Activated naive CD4-positive, alpha-beta T cell treated with anti-CD3 and anti-CD28 coated beads, Interleukin-2, amount 50 U/mL, for 72 hours (primary cell): ENCODE results near the gene APOC1. TPM values are rescaled to one million over a fixed set of nuclear protein-coding genes. Genes with fewer than 3 reads are reported as not detected.
"Not testable (repeated sequence)": the region's sequence is repeated elsewhere in the genome, so short reads cannot be mapped to it uniquely, and the experiment has no call there.

Source experiments
- ATAC-seq, 2 donors: fragments of 150-1000 bp; cut with Tn5 transposase; 2 replicates each; pipeline ENCODE4 v1.10.0; 2021; ENCODE audit warnings: mild to moderate bottlenecking in 2 of 2, moderate library complexity in 2 of 2
- DNase-seq, 2 donors: peaks; one replicate each; pipeline ENCODE4 v3.0.0; 2021 to 2022; ENCODE audit warnings: low spot score in 2 of 2
- H3K27ac Mint-ChIP-seq, 2 donors: one replicate each; pipeline ENCODE4 v1.8.0; 2022; ENCODE audit warnings: mild to moderate bottlenecking in 2 of 2, mixed read lengths in 2 of 2
- H3K36me3 Mint-ChIP-seq, 2 donors: one replicate each; pipeline ENCODE4 v1.8.0; 2022; ENCODE audit warnings: mixed read lengths in 2 of 2
- H3K9me3 Mint-ChIP-seq, 2 donors: one replicate each; pipeline ENCODE4 v1.8.0; 2022; ENCODE audit warnings: mixed read lengths in 2 of 2
- total RNA-seq, 2 donors: library from RNA; stranded (reverse); gene quantifications; one replicate each; pipeline ENCODE4 v1.2.3, GENCODE V29; 2022

APOC1 gene
- total RNA-seq, 2 donors from 2014 or later, result 0.61 TPM; not detected in 1

DNA sequence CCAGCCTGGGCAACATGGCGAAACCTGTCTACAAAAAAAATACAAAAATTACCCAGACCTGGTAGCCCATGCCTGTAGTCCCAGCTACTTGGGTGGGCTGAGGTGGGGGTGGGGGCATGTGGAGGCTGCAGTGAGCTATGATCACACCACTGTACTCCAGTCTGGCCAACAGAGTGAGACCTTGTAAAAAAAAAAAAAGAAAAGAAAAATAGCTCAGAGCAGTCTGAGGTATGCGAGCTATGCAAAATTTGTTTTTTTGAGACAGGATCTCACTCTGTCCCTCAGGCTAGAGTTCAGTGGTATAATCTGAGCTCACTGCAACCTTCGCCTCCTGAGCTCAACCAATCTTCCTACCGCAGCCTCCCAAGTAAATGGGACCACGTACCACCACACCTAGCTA lies 30.5 kb upstream of the APOC1 start:
- H3K9me3 Mint-ChIP-seq, result no peaks in the 10 kb centered on the region
- ATAC-seq (no peak), DNase-seq (no peak)
- H3K36me3 Mint-ChIP-seq, result no peaks in the 10 kb centered on the region
- no peak overlapping the region for H3K27ac Mint-ChIP-seq

DNA sequence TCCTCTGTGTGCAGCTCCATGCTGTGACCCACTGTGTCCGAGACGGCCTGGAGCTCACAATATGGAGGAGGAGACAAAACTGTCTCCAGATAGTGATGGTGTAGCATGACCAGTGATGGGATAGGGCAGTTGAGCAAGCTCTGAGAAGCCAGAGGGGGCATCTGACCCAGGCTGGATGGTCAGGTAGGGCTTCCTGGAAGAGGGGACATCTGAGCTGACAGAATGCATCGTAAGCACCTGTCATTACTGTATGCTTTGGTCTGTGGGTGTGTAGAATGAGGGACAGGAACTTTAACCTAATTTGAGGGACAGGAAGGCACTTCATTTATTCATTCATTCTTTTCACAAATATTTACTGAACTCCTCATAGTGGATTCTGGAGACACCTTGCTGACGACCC lies 29.8 kb upstream of the APOC1 start:
- Mint-ChIP-seq H3K9me3 (no peaks in the 10 kb centered on the region), H3K36me3 (no peaks in the 10 kb centered on the region), H3K27ac (peak overlapping the region in 1 of 2 donors; percentile 33)
- no peak for ATAC-seq
- DNase-seq, result no peak

DNA sequence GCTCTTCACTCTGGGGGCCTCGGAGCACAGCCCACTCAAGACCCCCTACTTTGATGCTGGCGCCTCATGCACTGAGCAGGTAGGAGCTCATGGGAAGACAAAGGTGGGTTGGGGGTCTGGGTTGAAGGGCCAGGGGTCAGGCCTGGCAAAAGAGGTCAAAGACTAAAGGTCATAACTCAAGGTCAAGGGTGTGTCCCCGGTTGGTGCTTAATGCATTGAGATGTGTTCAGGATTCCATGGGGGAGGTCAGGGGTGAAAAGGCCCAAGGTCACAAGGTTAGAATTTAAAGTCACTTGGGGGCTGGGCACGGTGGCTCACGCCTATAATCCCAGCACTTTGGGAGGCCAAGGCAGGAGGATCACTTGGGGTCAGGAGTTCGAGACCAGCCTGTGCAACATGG lies 28.3 kb upstream of the APOC1 start:
- DNase-seq, result no peak
- ATAC-seq, result no peak
- Mint-ChIP-seq H3K36me3 (no peaks in the 10 kb centered on the region), H3K9me3 (no peaks in the 10 kb centered on the region), H3K27ac (no peak overlapping the region)

DNA sequence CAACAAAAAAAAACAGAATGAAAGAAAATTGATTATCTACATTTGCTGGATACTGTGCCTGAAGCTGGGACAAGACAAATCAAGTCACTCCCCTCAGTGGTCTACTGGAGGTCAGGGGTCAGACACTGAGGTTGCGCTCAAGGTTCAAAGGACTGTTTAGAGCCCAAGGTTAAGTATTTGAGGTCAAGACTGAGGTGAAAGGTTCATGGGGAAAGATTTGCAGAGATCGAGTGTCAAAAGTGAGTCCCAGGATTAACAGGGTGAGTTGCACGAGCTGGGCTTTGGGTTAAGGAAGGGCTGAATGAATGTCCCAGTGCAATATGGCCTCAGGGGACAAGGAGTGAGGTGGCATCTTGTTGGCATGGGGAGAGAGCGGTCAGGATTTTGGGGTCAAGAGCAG lies 26.8 kb upstream of the APOC1 start:
- no peak for DNase-seq
- H3K36me3 Mint-ChIP-seq, result peaks cover 7 to 13% of the 10 kb centered on the region in 2 donors
- H3K9me3 Mint-ChIP-seq, result no peaks in the 10 kb centered on the region
- ATAC-seq, result no peak
- H3K27ac Mint-ChIP-seq, result no peak overlapping the region

DNA sequence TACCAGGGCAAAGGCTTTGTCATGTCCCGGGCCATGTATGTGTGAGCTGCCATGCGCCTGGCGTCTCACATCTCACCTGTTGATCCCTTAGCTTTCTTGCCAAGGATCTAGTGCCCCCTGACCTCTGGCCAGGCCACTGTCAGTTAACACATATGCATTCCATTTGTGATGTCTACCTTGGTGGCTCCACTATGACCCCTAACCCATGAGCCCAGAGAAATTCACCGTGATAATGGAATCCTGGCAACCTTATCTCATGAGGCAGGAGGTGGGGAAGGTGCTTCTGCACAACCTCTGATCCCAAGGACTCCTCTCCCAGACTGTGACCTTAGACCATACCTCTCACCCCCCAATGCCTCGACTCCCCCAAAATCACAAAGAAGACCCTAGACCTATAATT lies 26.1 kb upstream of the APOC1 start:
- H3K9me3 Mint-ChIP-seq, result not testable (repeated sequence)

DNA sequence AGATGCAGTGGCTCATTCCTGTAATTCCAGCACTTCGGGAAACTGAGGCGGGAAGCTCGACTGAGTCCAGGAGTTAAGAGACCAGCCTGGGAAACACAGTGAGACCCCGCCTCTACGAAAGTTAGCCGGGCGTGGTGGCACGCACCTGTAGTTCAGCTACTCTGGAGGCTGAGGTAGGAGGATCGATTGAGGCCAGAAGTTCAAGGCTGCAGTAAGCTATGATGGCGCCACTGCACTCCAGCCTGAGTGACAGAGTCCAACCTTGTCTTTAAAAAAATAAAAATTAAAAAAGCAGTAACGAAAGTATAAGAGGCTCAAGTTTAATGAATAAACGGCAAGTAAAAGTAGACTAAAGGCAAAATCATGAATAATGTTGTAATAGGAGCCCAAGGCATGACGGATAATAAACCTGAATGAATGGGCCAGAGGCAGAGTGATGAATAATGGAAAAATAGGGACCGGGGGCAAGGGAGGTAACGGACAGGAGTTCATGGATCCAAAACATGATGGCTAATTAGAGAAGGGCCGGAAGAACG lies 24.5 kb upstream of the APOC1 start:
- DNase-seq (no peak), ATAC-seq (no peak)
- Mint-ChIP-seq H3K36me3 (peaks cover 7 to 30% of the 10 kb centered on the region in 2 donors), H3K27ac (peak overlapping the region; percentile 96 to 97), H3K9me3 (no peaks in the 10 kb centered on the region)

More for the DNA sequence above, 26.1 kb upstream of the APOC1 start:
- H3K27ac Mint-ChIP-seq, ATAC-seq, DNase-seq: not testable (repeated sequence)
- peaks cover 7 to 20% of the 10 kb centered on the region in 2 donors for H3K36me3 Mint-ChIP-seq

DNA sequence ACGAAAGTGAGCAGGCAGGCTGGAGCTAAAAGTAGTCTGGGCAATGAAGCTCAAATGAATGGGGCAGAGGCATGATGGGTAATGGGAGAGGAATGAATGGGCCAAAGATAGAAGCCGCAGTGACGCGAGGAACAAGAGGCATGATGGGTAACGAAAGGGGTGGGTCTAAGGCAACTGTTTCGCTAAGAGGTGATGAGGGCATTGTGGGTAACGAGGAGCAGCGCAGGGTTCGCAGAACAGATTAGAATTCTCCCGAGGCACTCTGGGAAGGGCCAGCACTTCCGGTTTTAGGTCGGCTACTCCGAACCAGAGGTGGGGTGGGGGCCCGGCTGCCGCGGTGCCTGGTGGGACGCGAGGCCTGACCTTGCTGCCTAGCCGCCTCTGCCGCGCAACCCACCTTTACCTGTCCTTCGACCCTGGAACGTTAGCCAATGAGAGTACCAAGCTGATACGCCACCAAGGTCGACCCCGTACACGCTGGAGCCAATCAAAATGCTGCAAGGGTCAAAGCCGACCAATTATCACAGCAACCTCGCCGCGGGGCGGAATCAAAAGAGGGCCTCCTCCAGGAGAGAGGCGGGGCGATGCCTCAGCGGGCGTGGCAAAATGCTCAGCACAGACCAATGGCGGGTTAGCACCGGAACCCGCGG lies 23.9 kb upstream of the APOC1 start:
- no peaks in the 10 kb centered on the region for H3K9me3 Mint-ChIP-seq
- DNase-seq, result peak; percentile 100
- peaks cover 7 to 32% of the 10 kb centered on the region in 2 donors for H3K36me3 Mint-ChIP-seq
- peak overlapping the region; percentile 96 to 97 for H3K27ac Mint-ChIP-seq
- ATAC-seq, result peak; percentile 86 to 88

DNA sequence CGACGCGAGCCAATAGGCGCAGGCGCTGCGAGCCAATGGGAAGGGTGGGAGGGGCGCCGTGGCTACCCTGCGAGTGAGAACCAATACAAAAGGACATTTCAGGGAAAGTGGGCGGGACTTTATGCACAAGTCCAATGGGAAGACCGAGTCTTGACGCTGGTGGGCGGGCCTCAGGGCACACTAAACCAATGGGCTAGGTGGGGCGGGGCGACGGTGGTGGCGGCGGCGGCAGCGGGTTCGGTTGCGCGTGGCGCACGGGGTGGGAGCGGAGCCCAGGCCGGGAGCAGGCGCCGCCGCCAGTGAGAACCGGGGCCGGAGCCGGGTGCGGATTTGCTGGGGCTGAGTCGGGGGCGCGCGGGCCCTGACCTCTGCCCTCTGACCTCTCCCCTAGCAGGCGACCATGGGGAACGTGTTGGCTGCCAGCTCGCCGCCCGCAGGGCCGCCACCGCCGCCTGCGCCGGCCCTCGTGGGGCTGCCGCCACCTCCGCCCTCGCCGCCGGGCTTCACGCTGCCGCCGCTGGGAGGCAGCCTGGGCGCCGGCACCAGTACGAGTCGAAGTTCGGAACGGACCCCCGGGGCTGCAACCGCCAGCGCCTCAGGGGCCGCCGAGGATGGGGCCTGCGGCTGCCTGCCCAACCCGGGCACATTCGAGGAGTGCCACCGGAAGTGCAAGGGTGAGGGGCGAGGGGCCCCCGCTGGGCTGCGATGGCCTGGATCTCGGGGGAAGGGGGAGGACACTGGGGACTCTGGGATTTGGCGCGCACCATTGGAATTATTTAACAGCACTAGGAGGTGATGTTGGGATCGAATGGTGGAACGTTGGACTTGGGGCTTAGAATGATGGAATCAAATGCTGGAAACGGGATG lies 23.2 kb upstream of the APOC1 start, which contains the start of gene TOMM40:
TSS of gene TOMM40 (plus strand) at position 239 of the 867 bp plus-strand sequence. CDS start at position 401, 162 bp downstream.
- Mint-ChIP-seq H3K27ac (peak within 1 kb of the TSS; percentile 96 to 97), H3K36me3 (peaks cover 7 to 32% of the 10 kb centered on the region in 2 donors), H3K9me3 (no peaks in the 10 kb centered on the region)
- peak; percentile 65 to 99 for DNase-seq
- ATAC-seq, result no peak

DNA sequence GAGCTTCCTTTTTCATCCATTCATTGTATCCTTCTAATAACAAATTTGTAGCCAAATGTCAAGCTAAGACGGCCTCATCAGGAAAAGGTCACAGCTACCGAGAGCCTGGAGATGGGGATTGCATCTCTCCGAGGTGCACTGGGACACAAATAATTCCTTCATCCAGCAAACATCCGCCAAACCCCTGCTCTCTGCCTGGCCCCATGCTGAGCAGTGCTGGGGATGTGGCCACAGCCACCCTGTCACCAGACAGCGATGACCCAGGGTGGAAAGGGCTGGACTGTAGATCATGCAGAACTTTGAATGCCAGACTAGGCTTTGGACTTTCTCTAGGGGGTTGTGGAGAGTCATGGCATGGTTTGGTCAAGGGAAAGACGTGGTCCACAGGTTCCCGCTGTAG lies 21.5 kb upstream of the APOC1 start:
- Mint-ChIP-seq H3K27ac (peak overlapping the region in 1 of 2 donors; percentile 95), H3K9me3 (no peaks in the 10 kb centered on the region), H3K36me3 (peaks cover 7 to 32% of the 10 kb centered on the region in 2 donors)
- ATAC-seq (no peak), DNase-seq (no peak)

DNA sequence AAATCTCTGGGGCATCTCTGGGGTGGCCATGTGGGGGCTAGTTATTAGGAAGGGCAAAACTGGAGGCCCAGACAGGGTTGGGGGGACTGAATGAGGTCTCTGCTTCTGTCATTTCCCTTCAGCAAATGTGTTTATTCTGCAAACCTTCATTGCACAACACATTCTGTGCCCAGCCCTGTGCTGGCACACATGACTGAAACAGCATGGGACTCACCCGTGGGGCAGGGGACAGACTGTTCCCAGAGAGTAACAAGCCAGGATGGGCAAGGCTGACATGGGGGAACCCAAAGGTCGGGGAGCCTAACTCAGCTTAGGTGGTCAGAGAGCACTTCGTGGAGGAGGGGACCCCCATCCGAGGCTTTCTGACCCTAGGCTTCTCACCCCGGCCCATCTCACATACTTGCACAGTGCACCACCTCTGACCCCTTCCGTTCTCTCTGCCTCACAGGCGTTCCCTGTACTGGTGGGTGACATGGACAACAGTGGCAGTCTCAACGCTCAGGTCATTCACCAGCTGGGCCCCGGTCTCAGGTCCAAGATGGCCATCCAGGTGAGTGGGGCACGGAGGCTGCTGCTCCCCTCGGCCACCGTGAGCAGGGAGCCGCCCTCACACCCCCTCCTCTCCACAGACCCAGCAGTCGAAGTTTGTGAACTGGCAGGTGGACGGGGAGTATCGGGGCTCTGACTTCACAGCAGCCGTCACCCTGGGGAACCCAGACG lies 20.9 kb upstream of the APOC1 start:
- peaks cover 7 to 32% of the 10 kb centered on the region in 2 donors for H3K36me3 Mint-ChIP-seq
- peak overlapping the region in 1 of 2 donors; percentile 95 for H3K27ac Mint-ChIP-seq
- no peaks in the 10 kb centered on the region for H3K9me3 Mint-ChIP-seq
- no peak for DNase-seq
- ATAC-seq, result no peak

DNA sequence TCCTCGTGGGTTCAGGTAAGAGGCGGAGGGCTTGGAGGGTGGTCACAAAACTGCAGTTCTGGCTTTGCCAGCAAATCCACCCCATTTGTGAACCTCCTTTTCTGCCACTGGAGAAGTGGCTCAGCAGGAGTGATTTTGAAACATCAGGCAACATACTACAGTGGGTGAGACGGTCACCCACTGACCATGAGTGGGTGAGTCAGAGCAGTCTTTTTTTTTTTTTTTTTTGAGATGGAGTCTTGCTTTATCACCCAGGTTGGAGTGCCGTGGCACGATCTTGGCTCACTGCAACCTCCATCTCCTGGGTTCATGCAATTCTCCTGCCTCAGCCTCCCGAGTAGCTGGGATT lies 20.4 kb upstream of the APOC1 start:
- H3K36me3 Mint-ChIP-seq, result peaks cover 7 to 32% of the 10 kb centered on the region in 2 donors
- ATAC-seq (no peak), DNase-seq (no peak)
- no peaks in the 10 kb centered on the region for H3K9me3 Mint-ChIP-seq
- no peak overlapping the region for H3K27ac Mint-ChIP-seq

DNA sequence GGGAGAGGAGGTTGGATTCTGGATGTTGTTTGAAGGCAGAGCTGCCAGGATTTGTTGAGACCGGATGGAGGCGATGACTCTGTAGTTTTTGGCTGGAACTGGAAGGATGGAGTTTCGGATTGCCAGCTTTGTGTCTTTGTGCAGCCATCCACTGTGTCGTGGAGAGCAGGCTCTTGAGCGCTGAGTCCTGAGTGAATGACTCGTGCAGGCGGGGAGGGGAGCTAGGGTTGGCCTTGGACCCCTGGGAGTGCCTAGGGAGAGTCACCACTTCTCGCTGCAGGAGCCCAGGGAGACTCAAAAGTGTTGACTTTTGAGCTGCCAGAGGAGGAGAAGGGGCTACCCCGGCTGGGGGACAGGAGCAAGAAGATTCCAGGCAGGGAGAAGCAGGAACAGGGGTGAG lies 19.5 kb upstream of the APOC1 start:
- Mint-ChIP-seq H3K9me3 (no peaks in the 10 kb centered on the region), H3K27ac (peak overlapping the region in 1 of 2 donors; percentile 57), H3K36me3 (peaks cover 9 to 32% of the 10 kb centered on the region in 2 donors)
- no peak for DNase-seq
- ATAC-seq, result no peak

DNA sequence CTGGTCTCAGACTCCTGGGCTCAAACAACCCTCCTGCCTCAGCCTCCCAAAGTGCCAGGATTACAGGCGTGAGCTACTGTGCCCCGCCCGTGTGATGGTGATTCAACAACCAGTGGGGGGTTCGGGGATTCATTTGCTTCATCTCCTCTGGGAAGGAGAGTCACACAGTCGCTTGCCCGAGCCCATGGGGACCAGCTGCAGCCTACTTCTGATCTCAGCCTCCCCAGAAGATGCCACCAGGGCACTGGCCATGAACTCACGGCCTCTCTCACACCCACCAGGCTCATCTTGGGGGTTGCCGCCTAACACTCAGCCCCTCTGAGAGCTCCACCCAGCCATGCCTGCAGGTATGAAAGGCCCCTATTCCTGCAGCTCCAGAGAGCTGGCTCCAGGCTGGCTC lies 16.6 kb upstream of the APOC1 start:
- H3K36me3 Mint-ChIP-seq, result peaks cover 4 to 23% of the 10 kb centered on the region in 2 donors

DNA sequence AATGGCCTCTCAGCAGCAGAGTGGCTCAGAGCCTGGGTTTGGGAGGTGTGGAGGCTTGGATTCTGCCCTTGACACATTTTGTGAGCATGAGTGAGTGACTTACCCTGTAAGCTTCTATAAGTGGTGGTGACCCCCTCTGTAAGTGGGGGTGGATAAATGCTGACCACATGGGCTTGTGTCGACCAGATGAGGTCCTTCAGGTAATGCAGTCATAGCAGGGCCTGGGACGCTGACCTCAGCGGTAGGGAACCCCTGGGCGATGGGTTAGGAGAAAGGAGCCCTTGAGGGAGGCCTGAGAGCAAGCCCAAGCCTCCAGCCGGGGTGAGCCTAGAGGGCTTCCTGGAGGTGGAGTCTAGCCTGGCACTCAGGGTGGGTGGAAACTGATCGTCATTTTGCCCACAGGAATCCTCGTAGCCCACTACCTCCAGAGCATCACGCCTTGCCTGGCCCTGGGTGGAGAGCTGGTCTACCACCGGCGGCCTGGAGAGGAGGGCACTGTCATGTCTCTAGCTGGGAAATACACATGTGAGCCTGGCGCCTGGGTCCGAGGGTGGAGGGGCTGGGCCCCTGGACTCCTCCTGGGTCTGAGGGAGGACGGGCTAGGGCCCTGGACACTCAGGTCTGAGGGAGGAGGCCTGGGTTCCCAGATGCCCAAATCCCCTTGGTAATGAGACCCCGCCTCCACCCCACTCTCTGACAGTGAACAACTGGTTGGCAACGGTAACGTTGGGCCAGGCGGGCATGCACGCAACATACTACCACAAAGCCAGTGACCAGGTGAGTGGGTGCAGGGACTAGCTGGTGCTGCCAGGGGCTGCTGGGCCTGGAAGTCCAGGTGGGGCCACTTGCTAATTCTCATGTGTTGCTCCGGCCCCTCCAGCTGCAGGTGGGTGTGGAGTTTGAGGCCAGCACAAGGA lies 13.8 kb upstream of the APOC1 start:
- Mint-ChIP-seq H3K27ac (peak overlapping the region; percentile 63 to 81), H3K9me3 (no peaks in the 10 kb centered on the region), H3K36me3 (peaks cover 4 to 5% of the 10 kb centered on the region in 2 donors)
- ATAC-seq (no peak), DNase-seq (no peak)

More for the DNA sequence above, 16.6 kb upstream of the APOC1 start:
- Mint-ChIP-seq H3K9me3 (no peaks in the 10 kb centered on the region), H3K27ac (peak overlapping the region in 1 of 2 donors; percentile 36)
- ATAC-seq, result no peak
- DNase-seq, result no peak

DNA sequence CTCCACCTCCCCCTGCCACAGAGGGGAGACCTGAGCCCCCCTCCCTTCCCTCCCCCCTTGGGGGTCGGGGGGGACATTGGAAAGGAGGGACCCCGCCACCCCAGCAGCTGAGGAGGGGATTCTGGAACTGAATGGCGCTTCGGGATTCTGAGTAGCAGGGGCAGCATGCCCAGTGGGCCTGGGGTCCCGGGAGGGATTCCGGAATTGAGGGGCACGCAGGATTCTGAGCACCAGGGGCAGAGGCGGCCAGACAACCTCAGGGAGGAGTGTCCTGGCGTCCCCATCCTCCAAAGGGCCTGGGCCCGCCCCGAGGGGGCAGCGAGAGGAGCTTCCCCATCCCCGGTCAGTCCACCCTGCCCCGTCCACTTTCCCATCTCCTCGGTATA lies 11.2 kb upstream of the APOC1 start:
- ATAC-seq, result peak; percentile 16 to 26
- H3K9me3 Mint-ChIP-seq, result no peaks in the 10 kb centered on the region
- H3K36me3 Mint-ChIP-seq, result peaks cover 4 to 5% of the 10 kb centered on the region in 2 donors
- no peak for DNase-seq
- no peak overlapping the region for H3K27ac Mint-ChIP-seq
